ENCODE data around the gene ARG2. TPM values are rescaled to one million over a fixed set of nuclear protein-coding genes. Genes with fewer than 3 reads are reported as not detected.

Gene ARG2
- polyA plus RNA-seq, 3 donors = 0.13 to 0.46 (median 0.33) TPM

GRCh38 chr14:67645414-67645813 is 25.7 kb downstream of the ARG2 start:
- Histone ChIP-seq H3K4me2 (replicated peaks; ENCODE audit: extremely low read depth, low read length, poor library complexity, severe bottlenecking) (no peak overlapping the region), H3K36me3 (replicated peaks in 1 of 2; ENCODE audit: control insufficient read depth in 1 of 2, insufficient read depth in 2 of 2, low read length in 2 of 2) (peaks cover 50 to 57% of the 10 kb centered on the region in 2 donors), H3K4me3 (replicated peaks in 1 of 3; ENCODE audit: low read depth in 2 of 3, low read length in 3 of 3) (no peak overlapping the region), H4K20me1 (ENCODE audit: insufficient read depth, low read length) (no peaks in the 10 kb centered on the region), H3K79me2 (ENCODE audit: insufficient read depth, low read length) (no peaks in the 10 kb centered on the region), H3K4me1 (ENCODE audit: control insufficient read depth in 1 of 2, insufficient read depth in 2 of 2, low read length in 2 of 2) (no peaks in the 10 kb centered on the region), H3K9ac (ENCODE audit: insufficient read depth, low read length, poor library complexity, severe bottlenecking) (no peak overlapping the region), H2AFZ (ENCODE audit: insufficient read depth, low read depth, low read length, poor library complexity, severe bottlenecking) (no peak overlapping the region), H3K27ac (ENCODE audit: low read depth in 1 of 2, low read length in 2 of 2) (no peak overlapping the region), H3K27me3 (ENCODE audit: control insufficient read depth in 2 of 2, insufficient read depth in 2 of 2, low read length in 2 of 2) (no peaks in the 10 kb centered on the region), H3K9me3 (replicated peaks in 1 of 2; ENCODE audit: control insufficient read depth in 1 of 2, insufficient read depth in 1 of 2, low read length in 2 of 2) (no peaks in the 10 kb centered on the region)
- no peak overlapping the region for H3K4me3 Mint-ChIP-seq
- peaks cover 50 to 52% of the 10 kb centered on the region in 2 donors for H3K36me3 Mint-ChIP-seq
- no peak for DNase-seq
- intact Hi-C loops (cut with micrococcal nuclease) = no loop called here
- H3K9me3 Mint-ChIP-seq = no peaks in the 10 kb centered on the region
- no peaks in the 10 kb centered on the region for H3K4me1 Mint-ChIP-seq
- TF ChIP-seq CTCF (IDR thresholded peaks at IDR 0.05) = no peak
- H3K27ac Mint-ChIP-seq = peak overlapping the region in 1 of 7 donors; percentile 38
- WGBS (ENCODE audit: insufficient coverage) = 100% methylated on average over 4 of the region's 5 CpGs
- H3K27me3 Mint-ChIP-seq (ENCODE audit: low read depth in 3 of 3) = peaks cover 0 to 2% (median 0%) of the 10 kb centered on the region in 3 donors

- H4K20me1 ChIP-seq (ENCODE audit: insufficient read depth, low read length) = no peaks in the 10 kb centered on the region
- Mint-ChIP-seq H3K36me3 (peaks cover 56 to 59% of the 10 kb centered on the region in 2 donors), H3K27ac (peak overlapping the region in 1 of 7 donors; percentile 37), H3K9me3 (no peaks in the 10 kb centered on the region), H3K27me3 (ENCODE audit: low read depth in 3 of 3) (peaks cover 0 to 2% (median 0%) of the 10 kb centered on the region in 3 donors), H3K4me1 (no peaks in the 10 kb centered on the region), H3K4me3 (no peak overlapping the region)
- WGBS (ENCODE audit: insufficient coverage) = no CpG with 5 or more reads among the region's 3 CpGs
- intact Hi-C loops (cut with micrococcal nuclease) = no loop called here
- H3K4me2 ChIP-seq (replicated peaks; ENCODE audit: extremely low read depth, low read length, poor library complexity, severe bottlenecking) = no peak overlapping the region
- H3K4me1 ChIP-seq (ENCODE audit: control insufficient read depth in 1 of 2, insufficient read depth in 2 of 2, low read length in 2 of 2) = no peaks in the 10 kb centered on the region
- peaks cover 57 to 64% of the 10 kb centered on the region in 2 donors for H3K36me3 ChIP-seq (replicated peaks in 1 of 2; ENCODE audit: control insufficient read depth in 1 of 2, insufficient read depth in 2 of 2, low read length in 2 of 2)
- no peaks in the 10 kb centered on the region for H3K79me2 ChIP-seq (ENCODE audit: insufficient read depth, low read length)
- TF ChIP-seq CTCF (IDR thresholded peaks at IDR 0.05) = no peak
- H3K27ac ChIP-seq (ENCODE audit: low read depth in 1 of 2, low read length in 2 of 2) = no peak overlapping the region
- H3K9me3 ChIP-seq (replicated peaks in 1 of 2; ENCODE audit: control insufficient read depth in 1 of 2, insufficient read depth in 1 of 2, low read length in 2 of 2) = no peaks in the 10 kb centered on the region
- H3K4me3 ChIP-seq (replicated peaks in 1 of 3; ENCODE audit: low read depth in 2 of 3, low read length in 3 of 3) = no peak overlapping the region
- no peak overlapping the region for H2AFZ ChIP-seq (ENCODE audit: insufficient read depth, low read depth, low read length, poor library complexity, severe bottlenecking)
- H3K27me3 ChIP-seq (ENCODE audit: control insufficient read depth in 2 of 2, insufficient read depth in 2 of 2, low read length in 2 of 2) = no peaks in the 10 kb centered on the region
- DNase-seq = no peak
- no peak overlapping the region for H3K9ac ChIP-seq (ENCODE audit: insufficient read depth, low read length, poor library complexity, severe bottlenecking)
Measured at GRCh38 chr14:67646131-67646530, 26.4 kb downstream of the ARG2 start.
